Gastroesophageal sphincter (tissue), 4 donors: ENCODE measurements around the gene PPP4R1. TPM values are rescaled to one million over a fixed set of nuclear protein-coding genes. Genes with fewer than 3 reads are reported as not detected.
A peak's percentile ranks its signal among the peaks of the same experiment; 100 is the strongest.
"Not testable (repeated sequence)": the region's sequence is repeated elsewhere in the genome, so short reads cannot be mapped to it uniquely, and the experiment has no call there.

ENCODE experiments used
- ATAC-seq: fragments of 150-250 bp; one replicate; pipeline ENCODE4 v1.9.1; 2016; ENCODE audit warnings: mild to moderate bottlenecking, moderate library complexity
- H3K27ac ChIP-seq, 4 donors: fragments of 200-600 bp; sonication (generic) in 3 of 4; 1 replicate in 3 of 4; 2 replicates in 1 of 4; pipeline ENCODE4 v1.5.1; 2016 to 2019
- H3K27me3 ChIP-seq: fragments of 200-600 bp; sonication (generic); one replicate; pipeline ENCODE4 v1.5.1; 2019
- H3K36me3 ChIP-seq, 2 donors: fragments of 200-600 bp; sonication (generic); one replicate each; pipeline ENCODE4 v1.5.1; 2019; ENCODE audit warnings: control low read depth in 1 of 2
- H3K4me1 ChIP-seq, 3 donors: fragments of 200-600 bp; sonication (generic); 1 replicate in 2 of 3; 2 replicates in 1 of 3; pipeline ENCODE4 v1.5.1; 2016 to 2019; ENCODE audit warnings: control low read depth in 2 of 3
- H3K4me3 ChIP-seq, 2 donors: fragments of 200-600 bp; sonication (generic); one replicate each; pipeline ENCODE4 v1.5.1; 2019; ENCODE audit warnings: mild to moderate bottlenecking in 1 of 2, moderate library complexity in 1 of 2
- H3K9me3 ChIP-seq, 3 donors: fragments of 200-600 bp; sonication (generic); one replicate each; pipeline ENCODE4 v1.5.1; 2017 to 2019; ENCODE audit warnings: control low read depth in 2 of 3
- CTCF ChIP-seq, 4 experiments: fragments of 200-600 bp in 2 of 4; fragments of 450-650 bp in 2 of 4; sonication (generic) in 1 of 4; IDR thresholded peaks; one replicate each; pipeline ENCODE4 v1.5.1; 2017 to 2019; ENCODE audit warnings: antibody characterized with exemption in 4 of 4, mild to moderate bottlenecking in 2 of 4, moderate library complexity in 2 of 4
- EP300 ChIP-seq: sonication (generic); formaldehyde crosslinking; IDR thresholded peaks from one replicate; pipeline ENCODE4 v1.6.1; 2017; ENCODE audit warnings: antibody characterized with exemption, mild to moderate bottlenecking
- POLR2A ChIP-seq, 2 donors: fragments of 450-650 bp; IDR thresholded peaks; one replicate each; pipeline ENCODE4 v1.6.1; 2017; ENCODE audit warnings: antibody characterized with exemption in 2 of 2, mild to moderate bottlenecking in 2 of 2, moderate library complexity in 1 of 2
- POLR2AphosphoS5 ChIP-seq: sonication (generic); formaldehyde crosslinking; IDR thresholded peaks from one replicate; pipeline ENCODE4 v1.6.1; 2017; ENCODE audit warnings: antibody characterized with exemption
- WGBS, 2 donors: methylation state at CpG; one replicate each; pipeline ENCODE4 v1.1.5; 2018; ENCODE audit warnings: low coverage in 1 of 2; 5-methylcytosine and 5-hydroxymethylcytosine counted together
- total RNA-seq, 4 donors: library from RNA; depleted of rRNA; stranded (reverse); fragments of >200 nt; gene quantifications; one replicate each; pipeline ENCODE4 v1.1.0, GENCODE V29; 2016

The PPP4R1 gene
- total RNA-seq, 4 donors from 2014 or later: 91.1 to 174 (median 117) TPM

- Histone ChIP-seq H3K9me3 (no peaks in the 10 kb centered on the region), H3K27ac (peak overlapping the region in 1 of 4 donors; percentile 10), H3K36me3 (peaks cover 0 to 10% of the 10 kb centered on the region in 2 donors), H3K4me3 (no peak overlapping the region), H3K4me1 (peaks cover 0 to 72% (median 0%) of the 10 kb centered on the region in 3 donors), H3K27me3 (no peaks in the 10 kb centered on the region)
- 17 to 19% methylated on average over 1 of the region's 1 CpG for WGBS, 2 donors
- no peak for ATAC-seq
- TF ChIP-seq EP300 (no peak), CTCF (IDR thresholded peaks at IDR 0.05) (no peak), POLR2A (IDR thresholded peaks at IDR 0.05) (no peak), POLR2AphosphoS5 (no peak)
Measured at GRCh38 chr18:9608728-9609127, 5.6 kb downstream of the PPP4R1 start.

- H3K9me3 ChIP-seq: no peaks in the 10 kb centered on the region
- H3K4me1 ChIP-seq: peaks cover 0 to 72% (median 0%) of the 10 kb centered on the region in 3 donors
- no peak for ATAC-seq
- no peak overlapping the region for H3K27ac ChIP-seq
- H3K36me3 ChIP-seq: peaks cover 0 to 10% of the 10 kb centered on the region in 2 donors
- no peaks in the 10 kb centered on the region for H3K27me3 ChIP-seq
- H3K4me3 ChIP-seq: no peak overlapping the region
- TF ChIP-seq EP300: no peak
- TF ChIP-seq CTCF (IDR thresholded peaks at IDR 0.05): no peak
- no peak for TF ChIP-seq POLR2A (IDR thresholded peaks at IDR 0.05)
- no peak for TF ChIP-seq POLR2AphosphoS5
Measured at GRCh38 chr18:9608298-9608697, 6.1 kb downstream of the PPP4R1 start.

GRCh38 chr18:9607111-9607510 lies 7.2 kb downstream of the PPP4R1 start:
- H3K9me3 ChIP-seq, ATAC-seq, H3K27me3 ChIP-seq, H3K4me3 ChIP-seq, H3K27ac ChIP-seq: not testable (repeated sequence)
- Histone ChIP-seq H3K36me3 (peaks cover 0 to 10% of the 10 kb centered on the region in 2 donors), H3K4me1 (peaks cover 0 to 60% (median 0%) of the 10 kb centered on the region in 3 donors)
- 82 to 91% methylated on average over 4 of the region's 5 CpGs for WGBS, 2 donors

GRCh38 chr18:9606039-9606438 lies 8.3 kb downstream of the PPP4R1 start:
- TF ChIP-seq EP300: no peak
- Histone ChIP-seq H3K27ac (no peak overlapping the region), H3K4me1 (peaks cover 0 to 49% (median 0%) of the 10 kb centered on the region in 3 donors), H3K4me3 (no peak overlapping the region), H3K9me3 (peaks cover 0 to 4% (median 0%) of the 10 kb centered on the region in 3 donors), H3K27me3 (no peaks in the 10 kb centered on the region), H3K36me3 (peaks cover 0 to 2% of the 10 kb centered on the region in 2 donors)
- WGBS, 2 donors: 85 to 94% methylated on average over 3 of the region's 3 CpGs
- ATAC-seq: no peak

GRCh38 chr18:9604348-9604747 lies 10.0 kb downstream of the PPP4R1 start:
- peaks cover 0 to 32% (median 0%) of the 10 kb centered on the region in 3 donors for H3K4me1 ChIP-seq
- no peak for ATAC-seq
- 76 to 88% methylated on average over 2 of the region's 2 CpGs for WGBS, 2 donors

More at GRCh38 chr18:9604348-9604747, 10.0 kb downstream of the PPP4R1 start:
- H3K9me3 ChIP-seq: peaks cover 0 to 12% (median 0%) of the 10 kb centered on the region in 3 donors
- no peaks in the 10 kb centered on the region for H3K27me3 ChIP-seq
- no peak overlapping the region for H3K27ac ChIP-seq
- TF ChIP-seq EP300 (no peak), POLR2AphosphoS5 (no peak), CTCF (IDR thresholded peaks at IDR 0.05) (no peak), POLR2A (IDR thresholded peaks at IDR 0.05) (no peak)
- no peaks in the 10 kb centered on the region for H3K36me3 ChIP-seq
- no peak overlapping the region for H3K4me3 ChIP-seq
